ENCODE results near the gene FSTL1.

GRCh38 chr3:120350401-120350941 is 100.3 kb downstream of the FSTL1 start:
- TF ChIP-seq CTCF (IDR thresholded peaks at IDR 0.05; ENCODE audit: low read depth, low read length) (no peak), EZH2phosphoT487 (IDR thresholded peaks at IDR 0.05; ENCODE audit: low read depth) (no peak)
